ENCODE measurements around the gene C1QTNF12. TPM values are rescaled to one million over a fixed set of nuclear protein-coding genes. Genes with fewer than 3 reads are reported as not detected.

C1QTNF12 gene
- total RNA-seq, 1 experiment from 2014 or later, result 1.8 TPM

DNA sequence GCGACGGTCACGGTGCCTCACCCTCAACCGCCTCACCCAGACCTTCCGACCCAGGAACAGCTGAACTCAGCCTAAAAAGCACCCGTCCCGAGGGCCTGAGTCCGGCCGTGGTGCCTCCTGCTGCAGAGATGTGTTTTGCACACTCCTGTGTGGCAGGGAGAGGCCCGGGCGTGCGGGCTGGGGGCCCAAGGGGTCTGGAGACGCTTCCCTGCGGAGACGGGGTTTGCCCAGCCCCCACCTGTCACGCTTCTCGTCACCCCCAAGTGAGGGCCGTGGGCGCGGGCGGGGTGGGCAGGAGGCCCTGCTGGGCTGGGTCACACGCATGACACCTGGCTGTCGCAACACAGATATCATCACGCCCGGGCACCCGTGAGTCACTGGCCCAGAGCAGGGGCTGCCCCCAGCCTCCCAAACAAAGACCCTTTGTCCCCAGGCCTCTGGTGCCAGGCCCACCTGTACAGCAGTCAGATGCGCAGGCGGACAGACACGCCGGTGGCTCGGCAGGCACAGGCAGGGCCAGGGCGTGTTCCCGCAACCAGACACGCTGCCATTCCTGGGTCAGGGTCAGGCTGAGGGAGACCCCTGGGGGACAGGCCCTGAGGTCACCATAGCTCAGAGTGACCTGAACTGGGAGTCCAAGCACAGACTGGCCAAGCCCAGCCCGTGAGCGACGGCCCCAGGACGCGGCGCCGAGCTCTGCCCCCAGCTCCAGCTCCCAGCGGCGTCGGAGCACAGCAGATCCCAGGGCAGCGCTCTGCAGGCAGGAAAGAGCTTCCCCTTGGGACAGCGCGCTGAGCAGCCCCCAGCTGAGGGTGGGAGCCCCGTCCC is 8.4 kb downstream of the C1QTNF12 start:
- H3K36me3 ChIP-seq, result peaks cover 14% of the 10 kb centered on the region
- DNase-seq (ENCODE audit: low read depth in 1 of 2, low spot score in 2 of 2), result no peak
- no peaks in the 10 kb centered on the region for H3K27me3 ChIP-seq (replicated peaks)
- peaks cover 1% of the 10 kb centered on the region; the same call in 1 of the 2 replicates for H3K9me3 ChIP-seq (replicated peaks)
- peaks cover 2% of the 10 kb centered on the region for H3K4me1 ChIP-seq (replicated peaks)
- no peak overlapping the region for H3K27ac ChIP-seq
- H3K4me3 ChIP-seq, result no peak overlapping the region

DNA sequence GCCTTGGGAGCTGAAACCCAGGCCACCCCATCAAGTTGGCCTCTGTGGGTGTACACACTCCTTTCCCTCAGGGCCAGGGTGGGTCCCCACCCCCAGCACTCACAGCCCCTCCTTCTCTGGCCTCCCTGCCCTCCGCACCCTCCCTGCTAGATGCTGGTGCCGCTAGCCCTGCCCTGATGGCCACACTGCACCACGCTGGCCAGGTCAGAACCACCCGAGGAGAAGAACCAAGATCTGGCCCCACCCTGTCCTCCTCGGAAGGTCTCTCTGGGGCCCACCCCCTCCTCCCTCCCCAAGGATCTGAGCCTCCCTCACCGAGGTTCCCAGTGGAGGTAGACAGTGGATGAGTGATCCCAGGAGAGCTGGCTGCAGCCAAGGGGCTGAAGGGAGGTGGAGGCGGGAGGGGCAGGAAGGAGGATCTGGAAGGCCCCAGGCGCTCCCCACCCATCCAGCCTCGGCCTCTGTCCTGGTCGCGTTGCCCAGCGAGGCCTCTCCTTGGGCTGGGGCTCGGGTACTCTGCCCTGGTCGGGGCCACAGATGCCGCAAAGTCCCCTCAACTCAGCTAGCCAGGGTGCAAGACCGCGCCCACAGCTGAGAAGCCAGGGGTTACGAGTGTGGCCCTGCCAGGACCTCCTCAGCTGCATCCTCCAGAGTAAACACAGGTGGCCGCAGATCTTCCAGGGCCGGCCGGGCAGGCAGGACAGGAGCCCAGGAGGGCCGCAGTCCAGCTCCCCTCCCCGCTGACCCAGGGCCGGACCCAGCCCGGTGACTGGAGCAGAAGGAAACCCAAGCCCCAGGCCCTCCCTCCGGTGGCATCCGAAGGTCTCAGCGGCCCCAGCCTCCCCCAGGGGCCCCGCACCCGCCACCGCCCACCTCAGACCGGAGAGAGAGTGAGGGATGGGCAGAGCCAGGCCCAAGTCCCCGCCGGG is 9.3 kb downstream of the C1QTNF12 start:
- H3K36me3 ChIP-seq, result peaks cover 18% of the 10 kb centered on the region
- DNase-seq (ENCODE audit: low read depth in 1 of 2, low spot score in 2 of 2), result no peak

DNA sequence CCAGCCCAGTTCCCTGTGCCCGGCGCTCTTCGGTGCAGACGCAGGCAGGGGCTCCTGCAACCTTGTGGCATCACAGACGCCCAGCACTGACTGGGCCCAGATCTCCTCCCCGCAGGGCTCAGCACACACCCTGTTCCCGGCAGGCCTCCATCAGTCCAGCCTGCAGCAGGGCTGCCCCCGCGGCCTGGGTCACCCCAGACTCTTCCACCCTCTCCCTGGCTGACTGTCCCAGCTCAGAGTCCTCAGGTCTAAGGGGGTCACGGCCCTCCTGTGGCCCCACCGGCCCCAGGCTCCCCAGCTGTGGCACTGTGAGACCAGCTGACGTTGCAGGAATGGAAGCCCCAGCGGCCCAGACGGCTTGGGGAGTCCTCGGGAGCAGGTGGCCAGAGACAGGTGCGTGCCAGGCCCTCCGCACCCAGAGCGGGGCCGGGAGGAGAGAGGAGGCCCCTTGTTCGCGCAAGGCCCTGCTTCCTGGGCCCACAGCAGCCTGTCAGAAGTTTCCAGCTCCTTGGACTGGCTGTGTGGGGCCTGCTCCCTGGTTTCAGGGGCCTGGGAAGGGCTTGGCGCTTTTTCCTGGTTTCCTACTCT is 10.3 kb downstream of the C1QTNF12 start:
- Histone ChIP-seq H3K36me3 (peaks cover 24% of the 10 kb centered on the region), H3K27ac (no peak overlapping the region), H3K4me3 (no peak overlapping the region), H3K9me3 (replicated peaks) (peaks cover 5% of the 10 kb centered on the region; the same call in 1 of the 2 replicates), H3K27me3 (replicated peaks) (no peaks in the 10 kb centered on the region), H3K4me1 (replicated peaks) (peaks cover 12% of the 10 kb centered on the region)
- no peak for DNase-seq (ENCODE audit: low read depth in 1 of 2, low spot score in 2 of 2)

More for the DNA sequence above, 9.3 kb downstream of the C1QTNF12 start:
- H3K4me1 ChIP-seq (replicated peaks), result peaks cover 11% of the 10 kb centered on the region
- no peak overlapping the region for H3K27ac ChIP-seq
- H3K9me3 ChIP-seq (replicated peaks), result peaks cover 5% of the 10 kb centered on the region; the same call in 1 of the 2 replicates
- H3K27me3 ChIP-seq (replicated peaks), result no peaks in the 10 kb centered on the region
- H3K4me3 ChIP-seq, result no peak overlapping the region

DNA sequence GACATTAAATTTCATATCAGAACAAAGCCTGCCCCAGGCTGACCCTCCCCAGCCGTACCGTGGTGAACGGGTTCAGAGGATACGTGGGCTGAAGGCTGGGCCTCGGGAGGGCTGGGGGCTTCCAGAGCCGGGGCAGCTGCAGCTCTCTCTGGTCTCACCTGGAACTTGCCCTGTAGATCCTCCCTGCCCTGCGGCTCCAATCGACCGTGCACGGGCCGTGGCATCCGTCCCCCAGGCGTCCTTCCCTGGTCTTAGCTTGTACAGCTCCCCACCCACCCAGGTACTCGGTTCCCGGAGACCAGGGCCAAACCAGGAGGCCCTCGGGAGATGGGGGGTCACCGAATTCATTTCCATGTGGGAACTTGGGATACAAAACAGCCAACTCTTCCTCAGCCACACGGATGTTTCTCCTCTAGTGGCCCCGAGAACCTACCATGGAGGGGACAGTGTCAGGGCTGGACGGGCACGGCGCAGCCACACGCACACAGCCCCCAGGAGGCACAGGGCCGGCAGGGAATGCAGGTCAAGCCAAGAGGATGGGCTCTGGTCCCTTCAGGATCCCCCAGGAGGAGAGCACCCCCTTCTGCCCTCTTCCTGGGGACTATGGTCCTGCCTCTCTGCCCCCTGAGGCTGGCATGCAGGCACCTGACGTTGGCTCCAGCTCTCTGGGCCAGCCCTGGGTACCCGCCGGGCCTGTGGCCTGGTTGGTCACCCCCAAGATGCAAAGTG is 11.3 kb downstream of the C1QTNF12 start:
- H3K27ac ChIP-seq, result no peak overlapping the region
- H3K36me3 ChIP-seq, result peaks cover 24% of the 10 kb centered on the region
- no peak for DNase-seq (ENCODE audit: low read depth in 1 of 2, low spot score in 2 of 2)
- H3K4me1 ChIP-seq (replicated peaks), result peaks cover 20% of the 10 kb centered on the region
- H3K9me3 ChIP-seq (replicated peaks), result peaks cover 5% of the 10 kb centered on the region; the same call in 1 of the 2 replicates
- H3K27me3 ChIP-seq (replicated peaks), result no peaks in the 10 kb centered on the region
- H3K4me3 ChIP-seq, result no peak overlapping the region

DNA sequence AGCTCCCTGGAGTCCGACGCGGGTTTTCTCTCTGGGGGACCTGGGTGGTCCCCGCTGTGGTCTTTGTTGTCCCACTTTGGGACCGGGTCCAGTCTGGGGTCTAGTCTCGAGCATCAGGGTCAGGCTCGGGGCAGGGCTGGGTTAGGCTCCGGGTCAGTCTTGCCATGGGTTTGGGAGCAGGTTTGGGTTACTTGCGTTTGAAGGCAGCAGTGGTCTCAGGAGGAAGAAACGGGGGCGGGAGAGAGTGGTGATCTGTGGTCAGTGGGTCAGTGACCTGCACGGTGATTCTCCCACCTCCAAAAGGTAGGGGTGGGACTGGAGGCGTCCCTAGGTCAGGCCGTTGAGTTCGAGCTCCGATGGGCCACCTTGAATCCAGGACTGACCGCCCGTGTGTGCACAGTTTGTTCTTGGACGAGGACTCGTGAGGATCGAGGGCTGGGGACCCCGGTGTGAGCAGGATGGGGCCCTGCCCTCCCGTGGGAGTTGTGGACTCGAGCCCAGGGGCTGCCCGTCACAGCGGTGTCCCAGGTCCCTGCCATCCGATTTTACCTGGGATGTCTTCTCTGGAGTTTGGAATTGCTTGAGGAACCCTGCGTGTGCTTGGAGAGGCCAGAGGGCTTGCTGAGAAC is 12.2 kb downstream of the C1QTNF12 start:
- Histone ChIP-seq H3K4me3 (no peak overlapping the region), H3K4me1 (replicated peaks) (peaks cover 24% of the 10 kb centered on the region), H3K9me3 (replicated peaks) (peaks cover 5% of the 10 kb centered on the region; the same call in 1 of the 2 replicates), H3K27me3 (replicated peaks) (no peaks in the 10 kb centered on the region), H3K27ac (no peak overlapping the region), H3K36me3 (peaks cover 33% of the 10 kb centered on the region)
- no peak for DNase-seq (ENCODE audit: low read depth in 1 of 2, low spot score in 2 of 2)

DNA sequence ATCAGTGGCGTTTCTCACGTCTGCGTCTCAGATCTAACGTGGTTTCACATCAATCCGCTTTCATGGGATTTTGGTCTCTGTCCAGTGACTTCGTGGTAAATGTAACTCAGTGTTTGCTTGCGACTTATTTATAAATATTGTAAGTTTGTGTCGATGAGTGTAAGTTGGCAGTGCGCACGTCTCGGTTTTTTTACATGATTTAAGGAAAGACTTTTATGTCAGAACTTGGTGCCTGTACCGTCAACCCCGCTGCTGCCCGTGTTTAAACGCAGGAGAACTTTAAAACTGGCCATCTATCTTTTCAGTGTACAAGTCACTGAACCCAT is 13.0 kb downstream of the C1QTNF12 start:
- DNase-seq (ENCODE audit: low read depth in 1 of 2, low spot score in 2 of 2), result no peak
- Histone ChIP-seq H3K36me3 (peaks cover 41% of the 10 kb centered on the region), H3K4me3 (no peak overlapping the region), H3K27me3 (replicated peaks) (no peaks in the 10 kb centered on the region), H3K9me3 (replicated peaks) (peaks cover 5% of the 10 kb centered on the region; the same call in 1 of the 2 replicates), H3K4me1 (replicated peaks) (peaks cover 24% of the 10 kb centered on the region), H3K27ac (no peak overlapping the region)

DNA sequence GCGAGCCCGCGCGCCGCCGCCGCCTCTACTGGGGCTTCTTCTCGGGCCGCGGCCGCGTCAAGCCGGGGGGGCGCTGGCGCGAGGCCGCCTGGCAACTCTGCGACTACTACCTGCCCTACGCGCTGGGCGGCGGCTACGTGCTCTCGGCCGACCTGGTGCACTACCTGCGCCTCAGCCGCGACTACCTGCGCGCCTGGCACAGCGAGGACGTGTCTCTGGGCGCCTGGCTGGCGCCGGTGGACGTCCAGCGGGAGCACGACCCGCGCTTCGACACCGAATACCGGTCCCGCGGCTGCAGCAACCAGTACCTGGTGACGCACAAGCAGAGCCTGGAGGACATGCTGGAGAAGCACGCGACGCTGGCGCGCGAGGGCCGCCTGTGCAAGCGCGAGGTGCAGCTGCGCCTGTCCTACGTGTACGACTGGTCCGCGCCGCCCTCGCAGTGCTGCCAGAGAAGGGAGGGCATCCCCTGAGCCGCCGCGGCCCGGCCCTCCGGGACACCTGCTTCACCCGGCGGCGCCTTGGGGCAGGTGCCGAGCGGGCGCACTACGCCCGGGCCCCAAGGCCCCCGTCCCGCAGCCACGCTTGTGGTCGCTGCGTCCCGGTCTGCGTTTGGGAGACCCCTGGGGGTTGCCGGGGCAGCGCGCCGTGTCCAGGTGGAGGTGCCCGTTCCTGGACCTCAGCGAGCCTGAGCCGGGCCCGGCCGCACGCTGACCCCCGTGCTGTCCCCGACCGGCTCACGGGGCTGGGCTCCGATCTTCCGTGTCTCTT is 13.5 kb downstream of the C1QTNF12 start:
- H3K4me1 ChIP-seq (replicated peaks), result peaks cover 24% of the 10 kb centered on the region
- H3K4me3 ChIP-seq, result peak overlapping the region; percentile 97
- DNase-seq (ENCODE audit: low read depth in 1 of 2, low spot score in 2 of 2), result no peak
- no peaks in the 10 kb centered on the region for H3K27me3 ChIP-seq (replicated peaks)
- peaks cover 5% of the 10 kb centered on the region; the same call in 1 of the 2 replicates for H3K9me3 ChIP-seq (replicated peaks)
- H3K36me3 ChIP-seq, result peaks cover 46% of the 10 kb centered on the region
- H3K27ac ChIP-seq, result no peak overlapping the region

DNA sequence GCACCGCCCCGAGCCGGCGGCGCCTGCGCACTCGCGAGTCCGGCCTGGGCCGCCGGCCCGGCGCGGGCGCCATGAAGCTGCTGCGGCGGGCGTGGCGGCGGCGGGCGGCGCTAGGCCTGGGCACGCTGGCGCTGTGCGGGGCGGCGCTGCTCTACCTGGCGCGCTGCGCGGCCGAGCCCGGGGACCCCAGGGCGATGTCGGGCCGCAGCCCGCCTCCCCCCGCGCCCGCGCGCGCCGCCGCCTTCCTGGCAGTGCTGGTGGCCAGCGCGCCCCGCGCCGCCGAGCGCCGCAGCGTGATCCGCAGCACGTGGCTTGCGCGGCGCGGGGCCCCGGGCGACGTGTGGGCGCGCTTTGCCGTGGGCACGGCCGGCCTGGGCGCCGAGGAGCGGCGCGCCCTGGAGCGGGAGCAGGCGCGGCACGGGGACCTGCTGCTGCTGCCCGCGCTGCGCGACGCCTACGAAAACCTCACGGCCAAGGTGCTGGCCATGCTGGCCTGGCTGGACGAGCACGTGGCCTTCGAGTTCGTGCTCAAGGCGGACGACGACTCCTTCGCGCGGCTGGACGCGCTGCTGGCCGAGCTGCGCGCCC is 14.2 kb downstream of the C1QTNF12 start, which contains the start of gene B3GALT6:
B3GALT6 (plus strand) TSS at position 30 of the 588 bp plus-strand sequence; CDS start at position 72, 42 bp downstream.
- Histone ChIP-seq H3K4me3 (peak within 1 kb of the TSS; percentile 97), H3K27ac (peak within 1 kb of the TSS; percentile 84)

DNA sequence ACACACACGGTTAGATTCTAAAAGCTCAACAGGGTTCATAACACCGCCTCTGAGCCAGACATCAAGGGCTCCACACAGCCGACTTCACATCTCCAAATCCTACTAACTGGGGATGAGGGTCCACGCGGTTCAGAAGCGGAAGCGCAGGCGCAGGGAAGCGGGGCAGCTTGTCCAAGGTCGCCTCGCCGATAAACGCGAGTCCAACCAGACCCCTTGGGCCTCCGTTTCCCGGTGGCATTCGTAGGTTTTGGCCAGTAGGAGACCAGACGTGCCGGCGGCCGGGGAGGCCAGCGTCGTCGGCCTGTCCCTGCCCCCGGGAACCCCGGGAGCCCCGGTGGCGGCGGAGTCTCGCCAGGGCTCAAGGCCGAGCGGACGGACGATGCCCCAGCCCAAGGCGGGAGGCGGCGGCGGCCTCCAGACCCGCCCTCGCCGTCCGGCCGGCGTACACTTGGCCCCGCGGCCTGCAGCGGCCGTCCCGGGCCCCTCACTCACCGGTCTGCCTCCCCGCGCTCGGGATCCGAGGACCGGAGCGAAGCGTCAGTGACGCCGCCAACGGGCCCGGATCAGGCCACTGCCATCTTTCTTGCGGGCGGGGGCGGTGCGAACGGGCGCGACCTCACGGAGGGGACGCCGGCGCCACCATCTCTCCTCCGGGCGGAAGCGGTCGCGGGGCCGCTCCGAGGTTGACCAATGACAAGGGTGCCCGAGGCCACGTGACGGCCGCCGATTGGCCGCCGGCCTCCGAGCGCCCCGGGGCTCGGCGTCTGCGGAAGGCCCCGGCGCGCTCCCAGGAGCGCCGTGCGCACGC is 14.9 kb downstream of the C1QTNF12 start, which contains the start of gene SDF4:
SDF4 (minus strand) TSS at position 602 of the 808 bp plus-strand sequence. CDS start 3,229 bp downstream, outside the sequence.
- Histone ChIP-seq H3K27me3 (replicated peaks) (no peaks in the 10 kb centered on the region), H3K9me3 (replicated peaks) (peaks cover 5% of the 10 kb centered on the region; the same call in 1 of the 2 replicates), H3K36me3 (peaks cover 57% of the 10 kb centered on the region), H3K4me1 (replicated peaks) (peaks cover 24% of the 10 kb centered on the region), H3K4me3 (peak within 1 kb of the TSS; percentile 97), H3K27ac (peak within 1 kb of the TSS; percentile 84)
- DNase-seq (ENCODE audit: low read depth in 1 of 2, low spot score in 2 of 2), result peak; percentile 96 to 97

More for the DNA sequence above, 14.2 kb downstream of the C1QTNF12 start, which contains the start of gene B3GALT6:
- peaks cover 5% of the 10 kb centered on the region; the same call in 1 of the 2 replicates for H3K9me3 ChIP-seq (replicated peaks)
- no peak for DNase-seq (ENCODE audit: low read depth in 1 of 2, low spot score in 2 of 2)
- no peaks in the 10 kb centered on the region for H3K27me3 ChIP-seq (replicated peaks)
- peaks cover 24% of the 10 kb centered on the region for H3K4me1 ChIP-seq (replicated peaks)
- H3K36me3 ChIP-seq, result peaks cover 53% of the 10 kb centered on the region

DNA sequence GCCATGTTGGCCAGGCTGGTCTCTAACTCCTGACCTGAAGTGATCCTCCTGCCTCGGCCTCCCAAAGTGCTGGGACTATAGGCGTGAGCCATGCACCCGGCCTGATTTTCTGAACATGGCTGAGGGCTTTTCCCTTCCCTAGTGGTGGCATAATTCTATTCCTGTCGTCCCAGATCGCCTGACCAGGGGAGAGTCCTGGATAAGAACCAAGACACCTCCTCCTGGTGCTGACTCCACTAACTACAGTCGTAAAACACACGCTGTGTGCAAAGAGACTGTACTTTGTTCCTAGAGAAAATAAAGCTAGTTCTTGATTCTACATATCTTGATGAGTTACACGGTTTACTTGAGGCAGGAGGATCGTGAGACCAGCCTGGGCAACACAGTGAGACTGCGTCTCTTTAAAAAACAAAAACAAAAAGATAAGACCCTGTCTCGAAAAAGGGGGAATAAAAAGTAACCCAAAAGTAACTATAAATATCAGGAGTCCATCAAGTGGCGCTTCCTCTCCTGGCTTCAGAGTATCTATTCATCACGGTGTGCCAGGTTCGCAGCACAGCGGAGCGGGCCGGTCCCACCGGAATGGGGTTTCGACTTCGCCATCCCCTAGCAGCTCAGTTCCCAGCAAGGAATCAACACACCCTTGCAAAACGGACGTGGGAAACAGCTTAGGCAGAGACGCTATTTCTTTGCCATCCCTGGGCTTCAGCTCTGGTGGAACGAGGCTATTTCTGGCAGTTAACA is 15.7 kb downstream of the C1QTNF12 start:
- Histone ChIP-seq H3K4me3 (peak overlapping the region; percentile 97), H3K27me3 (replicated peaks) (no peaks in the 10 kb centered on the region), H3K9me3 (replicated peaks) (peaks cover 5% of the 10 kb centered on the region; the same call in 1 of the 2 replicates), H3K36me3 (peaks cover 65% of the 10 kb centered on the region), H3K27ac (peak overlapping the region; percentile 84), H3K4me1 (replicated peaks) (peaks cover 24% of the 10 kb centered on the region)
- peak in 1 of 2 experiments; percentile 48 for DNase-seq (ENCODE audit: low read depth in 1 of 2, low spot score in 2 of 2)

Measured in SJSA1 (cell line).